ENCODE data around the gene ALOX15.
"Not testable (repeated sequence)": the region's sequence is repeated elsewhere in the genome, so short reads cannot be mapped to it uniquely, and the experiment has no call there.

The ALOX15 gene

GRCh38 chr17:4617090-4617489 lies 24.4 kb downstream of the ALOX15 start:
- no peak for DNase-seq

- no peak for DNase-seq
These were observed 25.0 kb downstream of the ALOX15 start for GRCh38 chr17:4616476-4616875.

GRCh38 chr17:4610656-4611055 lies 30.8 kb downstream of the ALOX15 start:
- no peak for DNase-seq

- no peak for DNase-seq
These were observed 31.3 kb downstream of the ALOX15 start for GRCh38 chr17:4610162-4610561.

GRCh38 chr17:4609761-4610160 lies 31.7 kb downstream of the ALOX15 start:
- no peak for DNase-seq

GRCh38 chr17:4607773-4608187 lies 33.7 kb downstream of the ALOX15 start:
- DNase-seq = no peak

- no peak for DNase-seq
These were observed 34.2 kb downstream of the ALOX15 start for GRCh38 chr17:4607261-4607741.

- DNase-seq = no peak
These were observed 35.7 kb downstream of the ALOX15 start for GRCh38 chr17:4605826-4606225.

- not testable (repeated sequence) for DNase-seq
These were observed 36.7 kb downstream of the ALOX15 start for GRCh38 chr17:4604736-4605135.

- DNase-seq = no peak
These were observed 37.3 kb downstream of the ALOX15 start for GRCh38 chr17:4604111-4604644.

GRCh38 chr17:4602041-4602440 lies 39.4 kb downstream of the ALOX15 start:
- no peak for DNase-seq

- no peak for DNase-seq
These were observed 40.2 kb downstream of the ALOX15 start for GRCh38 chr17:4601326-4601725.

GRCh38 chr17:4600563-4600962 lies 40.9 kb downstream of the ALOX15 start:
- DNase-seq = no peak

GRCh38 chr17:4599505-4600281 lies 41.8 kb downstream of the ALOX15 start:
- no peak for DNase-seq

- no peak for DNase-seq
These were observed 42.5 kb downstream of the ALOX15 start for GRCh38 chr17:4598776-4599504.

- DNase-seq = no peak
These were observed 43.5 kb downstream of the ALOX15 start for GRCh38 chr17:4597975-4598374.

GRCh38 chr17:4596636-4597380 lies 44.7 kb downstream of the ALOX15 start:
- no peak for DNase-seq

- not testable (repeated sequence) for DNase-seq
These were observed 45.7 kb downstream of the ALOX15 start for GRCh38 chr17:4595685-4596342.

- peak; percentile 26 for DNase-seq
These were observed 46.4 kb downstream of the ALOX15 start for GRCh38 chr17:4594931-4595684.

GRCh38 chr17:4594406-4594805 lies 47.1 kb downstream of the ALOX15 start:
- DNase-seq = no peak

GRCh38 chr17:4593021-4593421 lies 48.5 kb downstream of the ALOX15 start:
- no peak for DNase-seq

Data from activated naive CD4-positive, alpha-beta T cell treated with Interleukin-2 at 50 U/mL for 16 hours (primary cell).